ENCODE measurements around the gene ASH1L. TPM values are rescaled to one million over a fixed set of nuclear protein-coding genes. Genes with fewer than 3 reads are reported as not detected.
"Not testable (repeated sequence)": the region's sequence is repeated elsewhere in the genome, so short reads cannot be mapped to it uniquely, and the experiment has no call there.

The ASH1L gene, protein sequence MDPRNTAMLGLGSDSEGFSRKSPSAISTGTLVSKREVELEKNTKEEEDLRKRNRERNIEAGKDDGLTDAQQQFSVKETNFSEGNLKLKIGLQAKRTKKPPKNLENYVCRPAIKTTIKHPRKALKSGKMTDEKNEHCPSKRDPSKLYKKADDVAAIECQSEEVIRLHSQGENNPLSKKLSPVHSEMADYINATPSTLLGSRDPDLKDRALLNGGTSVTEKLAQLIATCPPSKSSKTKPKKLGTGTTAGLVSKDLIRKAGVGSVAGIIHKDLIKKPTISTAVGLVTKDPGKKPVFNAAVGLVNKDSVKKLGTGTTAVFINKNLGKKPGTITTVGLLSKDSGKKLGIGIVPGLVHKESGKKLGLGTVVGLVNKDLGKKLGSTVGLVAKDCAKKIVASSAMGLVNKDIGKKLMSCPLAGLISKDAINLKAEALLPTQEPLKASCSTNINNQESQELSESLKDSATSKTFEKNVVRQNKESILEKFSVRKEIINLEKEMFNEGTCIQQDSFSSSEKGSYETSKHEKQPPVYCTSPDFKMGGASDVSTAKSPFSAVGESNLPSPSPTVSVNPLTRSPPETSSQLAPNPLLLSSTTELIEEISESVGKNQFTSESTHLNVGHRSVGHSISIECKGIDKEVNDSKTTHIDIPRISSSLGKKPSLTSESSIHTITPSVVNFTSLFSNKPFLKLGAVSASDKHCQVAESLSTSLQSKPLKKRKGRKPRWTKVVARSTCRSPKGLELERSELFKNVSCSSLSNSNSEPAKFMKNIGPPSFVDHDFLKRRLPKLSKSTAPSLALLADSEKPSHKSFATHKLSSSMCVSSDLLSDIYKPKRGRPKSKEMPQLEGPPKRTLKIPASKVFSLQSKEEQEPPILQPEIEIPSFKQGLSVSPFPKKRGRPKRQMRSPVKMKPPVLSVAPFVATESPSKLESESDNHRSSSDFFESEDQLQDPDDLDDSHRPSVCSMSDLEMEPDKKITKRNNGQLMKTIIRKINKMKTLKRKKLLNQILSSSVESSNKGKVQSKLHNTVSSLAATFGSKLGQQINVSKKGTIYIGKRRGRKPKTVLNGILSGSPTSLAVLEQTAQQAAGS (N-terminal part only)
- 39.5 and 40.3 TPM in 2 replicates for total RNA-seq

- Mint-ChIP-seq H3K9me3 (no peaks in the 10 kb centered on the region), H3K4me1 (ENCODE audit: low read depth) (peaks cover 21% of the 10 kb centered on the region), H3K27ac (peak within 1 kb of the TSS; percentile 99), H3K36me3 (ENCODE audit: low read depth) (peaks cover 32% of the 10 kb centered on the region), H3K4me3 (ENCODE audit: low read depth) (peak within 1 kb of the TSS; percentile 99), H3K27me3 (ENCODE audit: low read depth) (no peaks in the 10 kb centered on the region)
- DNase-seq (ENCODE audit: low spot score), result peak; percentile 87
- intact Hi-C loops (cut with micrococcal nuclease), result loop anchor here (1.0 to 2.0 kb wide), 2 partner anchors 26 to 126 kb away; partner anchors contain the start of genes DAP3 and YY1AP1
These were observed at the start of gene ASH1L for GRCh38 chr1:155562581-155563376. Gene ASH1L (minus strand): TSS chr1:155562803. CDS start chr1:155521519, 41,284 bp downstream.

DNA sequence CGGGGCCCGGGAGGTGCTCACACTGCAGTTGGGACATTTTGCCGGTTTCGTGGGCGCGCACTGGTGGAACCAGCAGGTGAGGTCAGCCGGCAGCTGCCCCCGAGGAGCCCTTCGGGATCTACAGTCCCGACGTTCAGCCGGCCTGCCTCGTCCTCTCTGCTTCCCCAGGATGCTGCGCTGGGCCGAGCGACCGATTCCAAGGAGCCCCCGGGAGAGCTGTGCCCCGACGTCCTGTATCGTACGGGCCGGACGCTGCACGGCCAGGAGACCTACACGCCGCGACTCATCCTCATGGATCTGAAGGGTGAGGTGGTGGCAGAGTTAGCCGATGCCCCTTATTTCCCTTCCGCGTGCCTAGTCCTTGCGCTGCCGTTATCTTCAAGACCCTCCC is 47.6 kb upstream of the ASH1L start:
- H3K27ac Mint-ChIP-seq; H3K9me3 Mint-ChIP-seq; DNase-seq (ENCODE audit: low spot score); H3K4me1 Mint-ChIP-seq (ENCODE audit: low read depth); H3K27me3 Mint-ChIP-seq (ENCODE audit: low read depth); intact Hi-C loops (cut with micrococcal nuclease): not testable (repeated sequence)
- Mint-ChIP-seq H3K4me3 (ENCODE audit: low read depth) (peak overlapping the region; percentile 94), H3K36me3 (ENCODE audit: low read depth) (peaks cover 19% of the 10 kb centered on the region)

- DNase-seq (ENCODE audit: low spot score), result peak; percentile 94
- Mint-ChIP-seq H3K36me3 (ENCODE audit: low read depth) (peaks cover 16% of the 10 kb centered on the region), H3K4me3 (ENCODE audit: low read depth) (peak within 1 kb of the TSS; percentile 94), H3K4me1 (ENCODE audit: low read depth) (peaks cover 4% of the 10 kb centered on the region), H3K27me3 (ENCODE audit: low read depth) (peaks cover 2% of the 10 kb centered on the region), H3K27ac (peak within 1 kb of the TSS; percentile 91), H3K9me3 (no peaks in the 10 kb centered on the region)
- intact Hi-C loops (cut with micrococcal nuclease), result no loop called here
These were observed 47.1 kb upstream of the ASH1L start, which contains the start of gene MSTO1 for GRCh38 chr1:155609515-155610256. Gene MSTO1 (plus strand): TSS chr1:155610218. CDS start chr1:155610249, 31 bp downstream.

GRCh38 chr1:155608888-155609225 is 46.3 kb upstream of the ASH1L start:
- intact Hi-C loops (cut with micrococcal nuclease), result no loop called here
- no peak for DNase-seq (ENCODE audit: low spot score)
- H3K4me3 Mint-ChIP-seq (ENCODE audit: low read depth), result peak overlapping the region; percentile 42
- H3K36me3 Mint-ChIP-seq (ENCODE audit: low read depth), result peaks cover 12% of the 10 kb centered on the region
- H3K9me3 Mint-ChIP-seq, result no peaks in the 10 kb centered on the region
- H3K27ac Mint-ChIP-seq, result no peak overlapping the region
- peaks cover 3% of the 10 kb centered on the region for H3K4me1 Mint-ChIP-seq (ENCODE audit: low read depth)
- H3K27me3 Mint-ChIP-seq (ENCODE audit: low read depth), result peaks cover 2% of the 10 kb centered on the region

DNA sequence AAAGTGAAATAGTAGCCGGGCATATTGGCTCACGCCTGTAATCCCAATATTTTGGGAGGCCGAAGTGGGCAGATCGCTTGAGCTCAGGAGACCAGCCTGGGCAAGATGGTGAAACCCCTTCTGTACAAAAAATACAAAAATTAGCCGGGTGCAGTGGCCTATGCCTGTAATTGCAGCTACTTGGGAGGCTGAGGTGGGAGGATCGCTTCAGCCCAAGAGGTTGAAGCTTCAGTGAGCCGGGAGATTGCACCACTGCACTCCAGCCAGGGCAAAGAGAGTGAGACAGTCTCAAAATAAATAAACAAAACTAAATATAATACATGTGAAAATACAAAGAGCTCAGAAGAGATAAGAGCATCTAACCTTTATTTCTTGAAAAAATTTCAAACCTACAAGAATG is 45.1 kb upstream of the ASH1L start:
- DNase-seq (ENCODE audit: low spot score), result no peak
- Mint-ChIP-seq H3K9me3 (no peaks in the 10 kb centered on the region), H3K27ac (no peak overlapping the region), H3K36me3 (ENCODE audit: low read depth) (peaks cover 7% of the 10 kb centered on the region), H3K4me3 (ENCODE audit: low read depth) (no peak overlapping the region), H3K27me3 (ENCODE audit: low read depth) (peaks cover 2% of the 10 kb centered on the region), H3K4me1 (ENCODE audit: low read depth) (peaks cover 3% of the 10 kb centered on the region)
- intact Hi-C loops (cut with micrococcal nuclease), result no loop called here

DNA sequence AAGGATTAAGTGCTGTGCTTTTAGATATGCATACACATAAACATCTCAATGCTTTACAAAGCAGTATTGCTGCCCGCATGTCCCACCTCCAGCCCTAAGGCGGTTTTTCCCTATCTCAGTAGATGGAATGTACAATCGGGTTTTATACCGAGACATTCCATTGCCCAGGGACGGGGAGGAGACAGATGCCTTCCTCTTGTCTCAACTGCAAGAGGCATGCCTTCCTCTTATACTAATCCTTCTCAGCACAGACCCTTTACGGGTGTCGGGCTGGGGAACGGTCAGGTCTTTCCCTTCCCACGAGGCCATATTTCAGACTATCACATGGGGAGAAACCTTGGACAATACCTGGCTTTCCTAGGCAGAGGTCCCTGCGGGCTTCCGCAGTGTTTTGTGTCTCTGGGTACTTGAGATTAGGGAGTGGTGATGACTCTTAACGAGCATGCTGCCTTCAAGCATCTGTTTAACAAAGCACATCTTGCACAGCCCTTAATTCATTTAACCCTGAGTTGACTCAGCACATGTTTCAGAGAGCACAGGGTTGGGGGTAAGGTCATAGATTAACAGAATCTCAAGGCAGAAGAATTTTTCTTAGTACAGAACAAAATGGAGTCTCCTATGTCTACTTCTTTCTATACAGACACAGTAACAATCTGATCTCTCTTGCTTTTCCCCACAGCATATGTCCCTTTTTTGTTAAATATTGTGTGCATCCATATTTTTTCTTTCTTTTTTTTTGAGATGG is 37.4 kb upstream of the ASH1L start:
- DNase-seq (ENCODE audit: low spot score); intact Hi-C loops (cut with micrococcal nuclease); H3K27ac Mint-ChIP-seq; H3K36me3 Mint-ChIP-seq (ENCODE audit: low read depth); H3K27me3 Mint-ChIP-seq (ENCODE audit: low read depth); H3K9me3 Mint-ChIP-seq; H3K4me3 Mint-ChIP-seq (ENCODE audit: low read depth): not testable (repeated sequence)
- peaks cover 10% of the 10 kb centered on the region for H3K4me1 Mint-ChIP-seq (ENCODE audit: low read depth)

DNA sequence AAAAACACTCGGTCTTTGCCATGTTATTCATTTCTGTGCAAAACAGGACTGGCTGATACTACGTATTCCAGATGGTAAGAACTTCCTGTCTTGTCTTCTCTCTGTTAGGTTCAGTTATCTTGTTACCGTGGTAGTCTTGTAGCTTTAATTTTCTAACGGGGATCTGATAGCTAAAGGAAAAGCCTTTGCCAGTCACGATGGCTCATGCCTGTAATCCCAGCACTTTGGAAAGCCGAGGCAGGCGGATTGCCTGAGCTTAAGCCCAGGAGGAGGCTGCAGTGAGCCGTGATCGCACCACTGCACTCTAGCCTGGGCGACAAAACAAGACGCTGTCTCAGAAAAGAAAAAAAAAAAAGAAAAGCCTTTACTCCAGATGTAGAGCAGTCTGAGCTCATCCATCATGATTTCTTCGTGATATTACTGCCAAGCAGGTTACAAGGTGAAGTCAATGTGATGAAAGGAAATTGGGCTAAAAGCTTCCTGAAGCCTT is 36.3 kb upstream of the ASH1L start:
- H3K9me3 Mint-ChIP-seq, result no peaks in the 10 kb centered on the region
- intact Hi-C loops (cut with micrococcal nuclease), result no loop called here
- H3K4me3 Mint-ChIP-seq (ENCODE audit: low read depth), result peak overlapping the region; percentile 53
- peaks cover 10% of the 10 kb centered on the region for H3K4me1 Mint-ChIP-seq (ENCODE audit: low read depth)
- H3K36me3 Mint-ChIP-seq (ENCODE audit: low read depth), result no peaks in the 10 kb centered on the region
- peak overlapping the region; percentile 51 for H3K27ac Mint-ChIP-seq
- H3K27me3 Mint-ChIP-seq (ENCODE audit: low read depth), result no peaks in the 10 kb centered on the region
- DNase-seq (ENCODE audit: low spot score), result no peak

GRCh38 chr1:155596864-155597263 is 34.3 kb upstream of the ASH1L start:
- intact Hi-C loops (cut with micrococcal nuclease), result no loop called here
- H3K36me3 Mint-ChIP-seq (ENCODE audit: low read depth), result no peaks in the 10 kb centered on the region
- DNase-seq (ENCODE audit: low spot score), result no peak
- no peaks in the 10 kb centered on the region for H3K9me3 Mint-ChIP-seq
- no peak overlapping the region for H3K27ac Mint-ChIP-seq
- no peak overlapping the region for H3K4me3 Mint-ChIP-seq (ENCODE audit: low read depth)
- H3K27me3 Mint-ChIP-seq (ENCODE audit: low read depth), result no peaks in the 10 kb centered on the region
- H3K4me1 Mint-ChIP-seq (ENCODE audit: low read depth), result peaks cover 13% of the 10 kb centered on the region

DNA sequence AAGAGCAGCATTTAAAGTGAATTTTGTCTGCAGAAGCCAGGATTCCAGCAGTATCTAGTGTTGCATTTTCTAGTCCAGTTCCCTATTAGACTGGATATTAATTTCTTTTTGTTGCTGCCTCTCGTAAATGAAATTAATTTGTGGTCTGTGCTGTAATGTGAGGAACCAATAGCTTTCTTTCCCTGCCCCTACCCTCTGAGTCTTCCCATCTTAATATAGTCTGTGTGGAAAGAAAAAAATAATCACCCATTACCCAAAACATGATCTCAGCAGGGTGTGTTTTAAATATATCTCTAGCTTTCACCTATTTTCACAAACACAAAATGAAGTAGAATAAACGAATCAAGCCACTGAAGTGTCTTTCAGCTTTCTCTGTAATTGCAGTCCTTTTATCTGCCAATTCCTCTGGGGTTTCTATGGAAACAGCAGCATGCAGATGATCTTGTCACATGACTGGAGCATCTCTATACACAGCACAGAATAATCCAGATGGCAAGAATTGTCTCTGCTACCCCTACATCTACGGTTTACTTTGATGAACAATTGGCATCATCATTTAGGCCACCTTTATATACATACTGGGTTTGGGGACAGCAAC is 33.4 kb upstream of the ASH1L start:
- H3K36me3 Mint-ChIP-seq (ENCODE audit: low read depth); intact Hi-C loops (cut with micrococcal nuclease); DNase-seq (ENCODE audit: low spot score); H3K4me3 Mint-ChIP-seq (ENCODE audit: low read depth); H3K27ac Mint-ChIP-seq; H3K27me3 Mint-ChIP-seq (ENCODE audit: low read depth); H3K9me3 Mint-ChIP-seq: not testable (repeated sequence)
- peaks cover 13% of the 10 kb centered on the region for H3K4me1 Mint-ChIP-seq (ENCODE audit: low read depth)

GRCh38 chr1:155591770-155592169 is 29.2 kb upstream of the ASH1L start:
- H3K4me3 Mint-ChIP-seq (ENCODE audit: low read depth), result no peak overlapping the region
- intact Hi-C loops (cut with micrococcal nuclease), result loop anchor here (5.0 kb wide), 1 partner anchor 339 kb away; no protein-coding TSS in a partner anchor
- no peaks in the 10 kb centered on the region for H3K9me3 Mint-ChIP-seq
- H3K27ac Mint-ChIP-seq, result no peak overlapping the region
- no peaks in the 10 kb centered on the region for H3K36me3 Mint-ChIP-seq (ENCODE audit: low read depth)
- peaks cover 3% of the 10 kb centered on the region for H3K4me1 Mint-ChIP-seq (ENCODE audit: low read depth)
- H3K27me3 Mint-ChIP-seq (ENCODE audit: low read depth), result no peaks in the 10 kb centered on the region
- DNase-seq (ENCODE audit: low spot score), result no peak

Data from activated T-helper 2 cell treated with anti-CD3 and anti-CD28 coated beads, Interferon-gamma antibody, Interleukin-2, Interleukin-4, amounts not matched to agents 10 μg/mL and 5 μg/mL and 100 μg/mL, durations not matched to agents 14 hours and 24 hours and 36 hours (primary cell).